Dermis microvascular lymphatic vessel endothelial cell (primary cell): ENCODE data around the gene CD4. TPM values are rescaled to one million over a fixed set of nuclear protein-coding genes. Genes with fewer than 3 reads are reported as not detected.
A peak's percentile ranks its signal among the peaks of the same experiment; 100 is the strongest.

Experiments used
- DNase-seq, 2 donors: peaks; one replicate each; pipeline versions ENCODE4 v3.0.0 to v3.0.0-alpha.2; 2010; ENCODE audit warnings: low read depth in 2 of 2
- total RNA-seq: library from RNA; depleted of rRNA; stranded (reverse); fragments of >200 nt; gene quantifications from 2 replicates; pipeline ENCODE4 v1.2.1, GENCODE V29; 2014

The CD4 gene
- total RNA-seq, 1 donor from 2014 or later = not detected

- DNase-seq = peak in 1 of 2 donors; percentile 39
These were observed 38.9 kb downstream of the CD4 start, which contains the start of gene P3H3 for GRCh38 chr12:6827982-6828780. Gene P3H3 (plus strand): TSS chr12:6828407. CDS start chr12:6828441, 34 bp downstream.

DNA sequence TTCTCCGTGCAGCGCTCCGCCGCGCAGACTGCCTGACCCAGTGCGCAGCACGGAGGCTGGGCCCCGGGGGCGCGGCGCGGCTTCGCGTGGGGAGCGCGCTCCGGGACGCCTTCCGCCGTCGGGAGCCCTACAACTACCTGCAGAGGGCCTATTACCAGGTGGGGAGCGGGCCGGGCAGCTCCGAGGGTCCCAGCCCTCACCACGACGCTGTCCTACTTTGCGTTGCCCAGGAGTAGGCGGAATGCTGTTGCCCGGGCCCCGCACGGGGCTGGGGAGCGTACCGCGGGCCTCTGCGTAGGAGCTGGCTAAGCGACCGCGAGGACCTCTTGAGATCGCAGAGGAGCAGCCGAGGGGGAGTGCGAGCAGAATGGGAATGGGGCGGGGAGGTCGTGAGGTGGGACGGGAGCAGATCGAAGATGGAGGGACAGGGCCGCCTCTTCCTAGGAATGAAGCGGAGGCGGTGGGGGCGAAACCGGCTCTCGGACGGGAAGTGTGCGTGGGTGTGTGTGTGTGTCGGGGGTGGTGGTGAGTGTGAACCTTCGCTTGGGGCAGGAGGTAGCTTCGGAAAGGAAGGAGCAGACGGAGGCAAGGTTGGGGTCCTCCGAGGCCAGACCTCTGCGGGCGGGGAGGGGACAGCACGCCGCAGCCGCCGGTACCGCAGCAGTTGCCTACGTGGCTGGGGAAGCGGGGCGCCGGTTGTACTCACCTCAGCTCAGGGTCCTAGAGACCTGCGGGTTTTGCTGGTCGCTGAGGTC, 39.6 kb downstream of the CD4 start:
- peak in 1 of 2 donors; percentile 61 for DNase-seq

GRCh38 chr12:6829536-6830220, 40.4 kb downstream of the CD4 start:
- DNase-seq = no peak

GRCh38 chr12:6830286-6830890, 41.1 kb downstream of the CD4 start:
- DNase-seq = no peak

GRCh38 chr12:6830999-6831398, 41.7 kb downstream of the CD4 start:
- DNase-seq = no peak

DNA sequence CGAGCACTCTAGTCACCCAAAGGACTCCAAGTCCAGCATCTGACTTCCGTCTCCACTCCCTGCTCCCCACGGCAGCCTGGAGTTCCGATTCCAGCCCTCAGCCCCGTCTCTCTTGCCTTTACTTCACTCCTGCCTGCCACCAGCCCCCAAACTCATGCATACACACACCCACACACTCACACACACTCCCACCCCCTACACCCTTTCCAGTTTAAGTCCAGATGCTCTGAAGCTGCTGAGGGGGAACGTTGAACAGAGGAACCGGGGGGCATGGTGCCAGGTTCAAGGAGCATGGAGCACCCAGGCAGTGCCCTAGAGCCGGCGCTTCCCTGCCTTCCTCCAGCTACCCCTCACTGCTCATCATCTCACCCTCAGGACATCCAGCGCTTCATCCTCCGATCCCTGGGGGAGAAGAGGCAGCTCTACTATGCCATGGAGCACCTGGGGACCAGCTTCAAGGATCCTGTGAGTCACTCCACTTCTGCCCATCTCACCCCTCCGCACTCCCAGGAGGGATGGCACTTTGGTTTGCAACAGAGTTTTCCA, 42.2 kb downstream of the CD4 start:
- DNase-seq = no peak

DNA sequence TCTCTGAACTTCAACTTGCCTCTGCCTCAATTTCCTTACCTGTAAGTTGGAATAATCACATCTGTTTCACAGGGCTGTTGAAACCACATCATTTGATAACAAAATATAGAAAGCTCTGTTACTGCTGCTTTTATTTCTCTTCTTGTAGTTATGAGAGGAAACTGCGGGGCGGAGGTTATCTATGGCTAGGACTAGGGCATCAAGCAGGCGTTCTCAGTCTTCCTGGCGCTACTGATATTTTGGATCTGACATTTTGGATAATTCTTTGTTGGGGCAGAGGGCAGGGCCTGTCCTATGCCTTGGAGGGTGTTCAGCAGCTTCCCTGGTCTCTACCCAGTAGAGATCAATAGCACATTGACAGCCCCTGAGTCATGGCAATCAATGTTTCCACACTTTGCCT, 42.8 kb downstream of the CD4 start:
- no peak for DNase-seq

GRCh38 chr12:6833189-6833890, 44.0 kb downstream of the CD4 start:
- no peak for DNase-seq

- no peak for DNase-seq
These were observed 44.9 kb downstream of the CD4 start for GRCh38 chr12:6834254-6834653.

GRCh38 chr12:6834873-6835272, 45.5 kb downstream of the CD4 start:
- no peak for DNase-seq

GRCh38 chr12:6836851-6837250, 47.5 kb downstream of the CD4 start:
- DNase-seq = no peak

- DNase-seq = no peak
These were observed 48.2 kb downstream of the CD4 start for GRCh38 chr12:6837370-6838060.

DNA sequence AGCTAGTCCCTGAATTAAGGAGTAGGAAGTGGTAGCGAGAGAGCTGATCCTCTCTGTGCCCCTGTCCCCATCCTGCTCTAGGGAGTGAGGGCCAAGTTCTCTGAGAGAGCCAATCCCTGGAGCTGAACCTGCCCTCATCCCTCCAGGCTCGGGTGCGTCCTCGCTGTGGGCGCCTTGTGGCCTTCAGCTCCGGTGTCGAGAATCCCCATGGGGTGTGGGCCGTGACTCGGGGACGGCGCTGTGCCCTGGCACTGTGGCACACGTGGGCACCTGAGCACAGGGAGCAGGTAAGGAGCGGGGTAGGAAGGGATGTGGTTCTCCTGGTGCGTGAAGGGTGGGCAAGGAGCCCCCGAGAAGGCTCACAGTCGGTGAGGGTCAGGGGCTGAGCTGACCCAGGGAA, 49.5 kb downstream of the CD4 start:
- no peak for DNase-seq

DNA sequence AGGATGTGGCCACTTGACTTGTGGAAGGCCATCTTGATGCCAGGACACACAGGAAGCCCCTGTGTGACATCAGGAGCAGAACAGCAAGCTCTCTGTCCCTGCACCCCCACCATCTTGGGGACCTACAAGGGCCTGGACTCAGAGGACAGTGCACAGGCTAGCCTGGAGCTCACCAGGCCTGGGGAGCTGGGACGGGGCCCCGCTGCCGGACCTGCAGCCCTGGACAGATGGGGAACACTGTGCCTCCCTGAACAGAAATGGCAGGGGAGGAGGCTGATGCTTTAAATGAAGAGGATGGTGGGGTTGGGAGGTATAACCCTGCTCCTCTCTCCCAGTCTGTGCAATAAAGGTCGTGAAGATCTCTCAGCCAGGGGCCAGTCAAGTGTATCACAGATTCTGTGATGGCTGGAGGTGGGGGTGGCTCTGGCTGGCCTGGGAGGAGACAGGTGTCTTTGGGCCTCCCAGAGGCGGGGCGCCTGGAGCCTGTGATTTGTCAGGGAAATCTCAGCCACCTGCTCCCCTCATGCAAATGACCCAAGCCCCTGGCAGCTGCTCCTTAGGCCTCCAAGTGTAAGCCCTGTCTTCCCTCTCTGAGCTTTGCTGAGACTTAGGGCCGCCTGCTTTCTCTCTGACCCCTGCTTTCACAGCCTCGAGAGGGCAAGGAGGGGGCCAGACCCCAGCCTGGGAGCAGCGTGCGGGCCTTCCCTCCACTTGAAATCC, 50.3 kb downstream of the CD4 start:
- DNase-seq = no peak

- no peak for DNase-seq
These were observed 51.0 kb downstream of the CD4 start for GRCh38 chr12:6840330-6840729.

DNA sequence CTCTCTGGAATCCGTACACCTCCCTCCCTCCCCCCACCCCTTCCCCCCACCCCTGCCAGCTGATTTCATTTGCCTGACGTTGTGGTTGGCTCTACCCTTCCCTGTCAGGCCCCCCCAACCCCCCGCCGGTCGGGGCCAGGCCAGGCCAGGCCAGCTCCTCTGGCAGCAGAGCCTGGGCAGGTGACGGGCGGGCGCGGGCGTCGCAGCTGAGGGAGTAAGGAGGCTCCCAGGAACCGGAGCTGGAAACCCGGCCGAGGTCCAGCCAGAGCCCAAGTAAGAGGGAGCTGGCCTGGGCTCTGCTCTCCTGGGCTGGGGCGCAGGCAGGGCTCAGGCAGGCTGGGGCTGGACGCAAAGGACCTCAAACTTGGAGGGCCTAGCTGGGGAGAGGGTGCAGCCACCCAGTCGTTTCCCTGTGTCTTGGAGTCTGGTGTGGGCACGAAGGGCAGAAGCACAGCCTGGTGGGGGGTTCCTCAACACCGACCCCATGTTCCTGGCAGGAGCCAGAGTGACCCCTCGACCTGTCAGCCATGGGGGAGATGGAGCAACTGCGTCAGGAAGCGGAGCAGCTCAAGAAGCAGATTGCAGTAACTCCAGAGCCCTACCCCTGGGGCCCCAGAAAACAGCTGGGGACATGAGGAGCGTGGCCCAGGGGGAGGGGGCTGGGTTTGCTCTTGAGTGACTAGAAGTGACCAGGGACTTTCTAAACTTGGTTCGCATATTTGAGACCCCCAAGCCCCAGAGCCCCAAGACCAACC, 51.6 kb downstream of the CD4 start, which contains the start of gene GNB3:
TSS of gene GNB3 (plus strand) at position 165 of the 755 bp plus-strand sequence. CDS start at position 528, 363 bp downstream.
- DNase-seq = no peak

DNA sequence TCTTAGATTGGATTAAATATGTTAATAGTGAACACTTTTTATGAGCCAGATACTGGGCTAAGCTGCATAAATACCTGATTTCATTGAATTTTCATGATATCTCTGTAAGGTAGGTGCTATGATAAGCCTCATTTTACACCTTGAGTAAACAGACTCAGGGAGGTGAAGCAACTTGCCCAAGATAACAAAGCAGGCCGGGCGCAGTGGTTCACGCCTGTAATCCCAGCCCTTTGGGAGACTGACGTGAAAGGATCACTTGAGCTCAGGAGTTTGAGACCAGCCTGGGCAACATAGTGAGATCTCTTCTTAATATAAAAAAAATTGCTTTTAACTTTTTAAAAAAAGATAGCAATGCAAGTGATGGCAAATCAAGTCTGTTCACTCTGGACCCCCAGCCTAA, 52.7 kb downstream of the CD4 start:
- no peak for DNase-seq

- DNase-seq = peak in 1 of 2 donors; percentile 16
These were observed 54.0 kb downstream of the CD4 start for GRCh38 chr12:6843118-6843902.
